ENCODE results near the gene SH3GL3.

Gene SH3GL3

DNA sequence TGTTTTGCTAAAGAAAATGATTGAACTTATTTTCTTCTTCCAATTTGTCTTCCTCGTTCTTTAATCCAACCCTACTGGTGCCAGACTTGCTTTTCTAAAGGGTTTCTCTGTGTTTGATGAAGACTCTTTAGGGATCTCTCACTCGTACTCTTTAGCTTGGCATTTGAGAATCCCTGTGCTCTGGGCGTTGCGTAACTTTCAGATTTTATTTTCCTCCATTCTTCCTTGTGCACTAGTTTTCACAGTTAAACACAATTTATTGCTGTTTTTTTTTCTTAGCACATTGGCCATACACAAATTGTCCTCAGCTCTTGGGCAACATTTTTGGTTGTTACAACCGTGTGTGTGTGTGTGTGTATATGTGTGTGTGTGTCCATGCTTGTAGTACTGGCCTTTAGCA, 111.0 kb downstream of the SH3GL3 start:
- DNase-seq (ENCODE audit: low spot score) = no peak
- in situ Hi-C loops (cut with MboI; ENCODE audit: low pct_unique_long_range_greater_than_20kb, low sequenced_read_pairs, unreplicated experiment) = no loop called here
- TF ChIP-seq CTCF (IDR thresholded peaks at IDR 0.05; ENCODE audit: extremely low read depth, insufficient read depth, missing control alignments) = no peak

GRCh38 chr15:83559310-83559966, 112.3 kb downstream of the SH3GL3 start:
- peak; percentile 66 for DNase-seq (ENCODE audit: low spot score)
- TF ChIP-seq CTCF (IDR thresholded peaks at IDR 0.05; ENCODE audit: extremely low read depth, insufficient read depth, missing control alignments) = peak; percentile 86
- in situ Hi-C loops (cut with MboI; ENCODE audit: low pct_unique_long_range_greater_than_20kb, low sequenced_read_pairs, unreplicated experiment) = no loop called here

DNA sequence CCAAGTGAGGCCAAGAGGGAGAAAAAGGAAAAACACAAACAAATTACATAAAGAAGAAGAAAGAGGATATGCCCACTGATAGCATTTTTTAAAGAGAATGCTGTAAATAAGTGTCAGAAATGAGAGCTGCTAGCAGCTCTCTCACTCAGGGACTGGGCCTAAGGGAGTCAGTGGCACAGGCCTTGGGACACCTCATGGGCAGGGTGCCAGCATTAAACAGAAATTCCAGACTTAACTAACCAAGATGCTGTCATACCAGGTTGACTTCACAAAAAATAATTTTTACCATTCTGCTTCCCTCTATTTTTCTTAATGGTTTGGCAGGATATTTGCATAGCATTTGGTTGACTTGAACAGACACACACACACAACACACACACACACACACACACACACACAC, 114.5 kb downstream of the SH3GL3 start:
- DNase-seq (ENCODE audit: low spot score) = no peak
- no peak for TF ChIP-seq CTCF (IDR thresholded peaks at IDR 0.05; ENCODE audit: extremely low read depth, insufficient read depth, missing control alignments)
- in situ Hi-C loops (cut with MboI; ENCODE audit: low pct_unique_long_range_greater_than_20kb, low sequenced_read_pairs, unreplicated experiment) = loop anchor here (10.0 kb wide), 1 partner anchor 317 kb away; no protein-coding TSS in a partner anchor

DNA sequence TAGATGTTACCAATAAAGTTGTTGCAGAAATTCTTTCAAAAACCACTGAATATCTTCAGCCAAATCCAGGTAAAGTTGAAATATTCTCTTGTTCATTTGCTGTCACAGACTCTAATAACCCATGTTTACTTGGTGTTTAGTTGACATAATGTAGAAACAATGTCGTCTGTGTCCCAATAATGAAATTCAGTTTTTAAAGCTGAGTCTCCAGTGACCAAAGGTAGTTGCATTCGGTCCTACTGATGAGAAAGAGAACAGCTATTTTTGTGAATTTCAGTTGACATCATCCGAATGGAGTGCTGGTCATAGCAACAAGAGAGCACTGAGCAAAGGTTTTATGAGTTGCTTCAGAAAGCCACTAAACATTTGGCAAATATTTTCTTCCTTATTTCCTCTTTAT, 118.0 kb downstream of the SH3GL3 start:
- in situ Hi-C loops (cut with MboI; ENCODE audit: low pct_unique_long_range_greater_than_20kb, low sequenced_read_pairs, unreplicated experiment) = loop anchor here (10.0 kb wide), 1 partner anchor 320 kb away; no protein-coding TSS in a partner anchor
- no peak for DNase-seq (ENCODE audit: low spot score)
- TF ChIP-seq CTCF (IDR thresholded peaks at IDR 0.05; ENCODE audit: extremely low read depth, insufficient read depth, missing control alignments) = no peak

GRCh38 chr15:83565553-83566159, 118.5 kb downstream of the SH3GL3 start:
- in situ Hi-C loops (cut with MboI; ENCODE audit: low pct_unique_long_range_greater_than_20kb, low sequenced_read_pairs, unreplicated experiment) = loop anchor here (10.0 kb wide), 1 partner anchor 321 kb away; no protein-coding TSS in a partner anchor
- peak; percentile 61 for TF ChIP-seq CTCF (IDR thresholded peaks at IDR 0.05; ENCODE audit: extremely low read depth, insufficient read depth, missing control alignments)
- DNase-seq (ENCODE audit: low spot score) = peak; percentile 40

- no peak for DNase-seq (ENCODE audit: low spot score)
- in situ Hi-C loops (cut with MboI; ENCODE audit: low pct_unique_long_range_greater_than_20kb, low sequenced_read_pairs, unreplicated experiment) = loop anchor here (10.0 kb wide), 1 partner anchor 323 kb away; no protein-coding TSS in a partner anchor
- TF ChIP-seq CTCF (IDR thresholded peaks at IDR 0.05; ENCODE audit: extremely low read depth, insufficient read depth, missing control alignments) = no peak
Measured at GRCh38 chr15:83567318-83567717, 120.2 kb downstream of the SH3GL3 start.
